ENCODE results near the gene CDC34.

CDC34 gene

GRCh38 chr19:497869-498510, 33.6 kb upstream of the CDC34 start:
- DNase-seq: no peak

GRCh38 chr19:498511-498891, 33.1 kb upstream of the CDC34 start:
- no peak for DNase-seq

DNA sequence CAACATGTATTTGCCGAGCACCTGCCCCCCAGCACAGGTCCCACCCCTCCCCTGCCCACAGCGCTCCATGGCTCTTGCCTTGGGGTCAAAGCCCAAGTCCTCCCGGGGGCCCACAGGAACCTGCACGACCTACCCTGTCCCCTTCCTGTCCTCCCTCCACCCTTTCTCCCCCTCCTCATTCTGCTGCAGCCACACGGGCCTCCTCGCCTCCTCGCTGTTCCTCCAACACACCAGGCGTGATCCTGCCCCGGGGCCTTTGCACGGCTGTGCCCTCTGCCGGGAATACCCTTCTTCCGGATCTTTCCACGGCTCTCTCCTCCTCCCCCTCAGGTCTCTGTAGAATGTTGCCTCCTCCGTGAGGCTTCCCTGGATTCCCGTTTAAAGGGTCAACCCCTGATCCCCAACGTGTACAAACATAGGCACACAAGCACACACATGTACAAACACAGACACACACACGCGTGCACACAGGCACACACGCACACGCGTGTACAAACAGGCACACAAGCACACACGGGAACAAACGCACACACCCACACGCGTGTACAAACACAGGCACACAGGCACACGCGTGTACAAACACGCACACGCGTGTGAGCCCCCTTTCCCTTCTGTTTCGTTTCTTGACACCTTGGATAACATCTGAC, 32.5 kb upstream of the CDC34 start:
- no peak for DNase-seq

DNA sequence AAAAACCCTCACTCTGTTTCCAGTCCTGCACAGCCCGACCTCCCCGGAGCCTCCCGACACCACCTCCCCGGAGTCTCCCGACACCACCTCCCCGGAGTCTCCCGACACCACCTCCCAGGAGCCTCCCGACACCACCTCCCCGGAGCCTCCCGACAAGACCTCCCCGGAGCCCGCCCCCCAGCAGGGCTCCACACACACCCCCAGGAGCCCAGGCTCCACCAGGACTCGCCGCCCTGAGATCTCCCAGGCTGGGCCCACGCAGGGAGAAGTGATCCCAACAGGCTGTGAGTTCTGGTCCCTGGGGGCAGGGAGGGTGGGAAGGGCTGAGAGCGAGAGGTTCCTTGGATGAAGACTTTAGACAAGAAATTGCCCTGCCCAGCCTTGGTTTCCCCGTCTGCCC, 29.9 kb upstream of the CDC34 start:
- no peak for DNase-seq

DNA sequence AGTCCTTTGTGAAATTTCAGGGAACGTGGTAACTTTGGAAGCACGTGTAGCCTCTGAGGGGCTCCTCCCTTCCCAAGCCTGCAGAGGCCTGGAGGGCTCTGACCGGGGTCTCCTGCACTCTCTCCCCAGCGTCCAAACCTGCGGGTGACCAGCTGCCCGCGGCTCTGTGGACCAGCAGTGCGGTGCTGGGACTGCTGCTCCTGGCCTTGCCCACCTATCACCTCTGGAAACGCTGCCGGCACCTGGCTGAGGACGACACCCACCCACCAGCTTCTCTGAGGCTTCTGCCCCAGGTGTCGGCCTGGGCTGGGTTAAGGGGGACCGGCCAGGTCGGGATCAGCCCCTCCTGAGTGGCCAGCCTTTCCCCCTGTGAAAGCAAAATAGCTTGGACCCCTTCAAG, 26.9 kb upstream of the CDC34 start:
- DNase-seq: no peak

- DNase-seq: peak; percentile 96
Measured at GRCh38 chr19:506404-507285, 24.9 kb upstream of the CDC34 start.

DNA sequence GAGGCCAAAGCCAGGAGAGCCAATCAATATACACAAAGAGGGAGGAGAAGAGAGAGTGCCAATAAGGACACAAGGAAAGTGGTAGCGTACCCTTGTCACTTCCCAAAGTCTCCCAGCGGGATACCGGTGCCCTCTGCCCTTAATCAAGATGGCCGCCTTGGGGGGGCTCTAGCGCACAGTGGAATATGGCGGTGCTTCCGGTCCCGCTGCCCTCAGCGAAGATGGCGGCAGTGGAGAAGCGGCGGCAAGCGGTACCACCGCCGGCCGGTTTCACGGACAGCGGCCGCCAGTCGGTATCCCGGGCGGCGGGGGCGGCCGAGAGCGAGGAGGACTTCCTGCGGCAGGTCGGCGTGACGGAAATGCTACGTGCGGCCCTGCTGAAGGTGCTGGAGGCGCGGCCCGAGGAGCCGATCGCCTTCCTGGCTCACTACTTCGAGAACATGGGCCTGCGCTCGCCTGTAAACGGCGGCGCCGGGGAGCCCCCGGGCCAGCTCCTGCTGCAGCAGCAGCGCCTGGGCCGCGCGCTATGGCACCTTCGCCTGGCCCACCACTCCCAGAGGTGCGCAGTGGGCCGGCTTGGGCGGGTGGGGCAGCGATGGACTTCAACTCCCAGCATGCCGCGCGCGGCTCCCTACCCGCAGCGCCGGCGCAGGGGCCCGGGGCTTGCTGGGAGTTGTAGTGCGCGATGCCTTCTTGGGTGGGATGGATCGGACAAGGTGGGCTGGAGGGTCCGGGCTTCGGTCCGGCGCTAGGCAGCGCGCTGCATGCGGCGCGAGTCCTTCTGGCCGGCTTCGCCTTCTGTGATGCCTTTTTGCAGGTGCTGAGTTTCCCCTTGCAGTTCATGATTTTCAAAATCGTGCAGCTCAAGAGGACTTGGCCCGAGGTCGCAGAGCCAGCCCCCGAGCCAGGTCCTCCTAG, 24.0 kb upstream of the CDC34 start, which contains the start of gene TPGS1:
TSS of gene TPGS1 (plus strand) at position 212 of the 918 bp plus-strand sequence. CDS start at position 222, 10 bp downstream.
- DNase-seq: peak; percentile 90

- no peak for DNase-seq
Measured at GRCh38 chr19:508204-509150, 23.1 kb upstream of the CDC34 start.

DNA sequence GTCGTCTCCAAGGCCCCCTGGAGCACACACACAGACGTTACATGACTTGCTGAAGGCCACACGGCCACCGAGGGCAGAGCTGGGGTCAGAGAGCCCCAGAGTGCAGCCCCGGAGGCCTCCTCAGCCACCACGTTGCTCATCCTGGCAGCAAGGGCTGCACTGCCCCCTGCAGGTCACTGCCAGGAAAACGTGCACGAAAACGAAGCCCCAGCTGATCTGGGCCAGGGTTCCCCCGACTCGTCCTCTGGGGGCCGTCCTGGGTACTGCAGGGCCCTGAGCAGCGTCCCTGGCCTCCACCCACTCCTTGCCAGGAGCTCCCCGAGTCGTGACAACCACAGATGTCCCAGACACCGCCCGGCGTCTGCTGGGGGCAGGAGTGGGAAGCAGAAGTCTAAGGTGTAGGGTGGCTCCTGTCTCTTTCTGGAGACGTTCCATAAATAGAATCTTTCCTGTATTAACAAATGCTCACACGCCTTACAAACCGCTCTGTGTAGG, 20.9 kb upstream of the CDC34 start:
- peak; percentile 95 for DNase-seq

GRCh38 chr19:511101-511851, 20.3 kb upstream of the CDC34 start:
- peak; percentile 75 for DNase-seq

DNA sequence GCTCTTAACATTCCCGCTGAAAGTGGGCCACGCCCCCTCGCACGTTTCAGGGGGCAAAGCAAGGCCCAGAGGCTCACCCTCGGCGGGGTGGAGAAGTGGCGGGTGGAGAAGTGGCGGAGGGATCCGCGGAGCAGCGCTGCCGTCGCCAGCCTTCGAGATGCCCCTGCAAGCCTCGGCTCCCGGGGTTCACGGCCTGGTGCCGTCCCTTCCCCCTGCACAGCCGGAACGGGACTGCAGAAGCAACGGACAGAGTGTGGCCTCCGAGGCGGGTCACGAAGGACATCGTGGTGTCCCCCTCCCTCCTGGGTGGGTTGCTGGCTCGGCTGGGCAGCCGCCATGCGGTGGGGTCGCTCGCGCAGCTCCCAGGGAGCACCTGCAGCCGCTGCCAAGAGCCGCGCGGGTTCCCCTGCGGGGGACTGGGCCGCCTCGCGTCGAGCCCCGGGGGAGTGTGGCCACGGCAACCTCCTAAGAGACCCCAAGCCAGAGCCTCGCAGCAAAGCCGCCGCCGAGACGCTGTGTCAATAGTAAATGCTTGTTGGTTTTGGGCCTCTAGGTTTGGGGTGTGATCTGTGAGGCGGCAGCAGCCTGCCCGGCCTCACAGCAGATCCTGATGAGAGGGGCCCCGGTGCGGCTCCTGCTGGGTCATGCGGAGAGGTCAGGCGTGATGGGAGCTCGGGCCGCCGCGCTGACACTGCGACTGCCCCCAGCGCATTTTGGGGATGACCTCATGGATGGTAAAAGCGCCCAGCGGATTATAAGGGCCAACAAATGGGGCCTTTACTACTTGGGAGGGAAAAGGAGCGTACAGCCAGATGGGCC, 18.8 kb upstream of the CDC34 start:
- no peak for DNase-seq

GRCh38 chr19:513368-514165, 18.0 kb upstream of the CDC34 start:
- no peak for DNase-seq

DNA sequence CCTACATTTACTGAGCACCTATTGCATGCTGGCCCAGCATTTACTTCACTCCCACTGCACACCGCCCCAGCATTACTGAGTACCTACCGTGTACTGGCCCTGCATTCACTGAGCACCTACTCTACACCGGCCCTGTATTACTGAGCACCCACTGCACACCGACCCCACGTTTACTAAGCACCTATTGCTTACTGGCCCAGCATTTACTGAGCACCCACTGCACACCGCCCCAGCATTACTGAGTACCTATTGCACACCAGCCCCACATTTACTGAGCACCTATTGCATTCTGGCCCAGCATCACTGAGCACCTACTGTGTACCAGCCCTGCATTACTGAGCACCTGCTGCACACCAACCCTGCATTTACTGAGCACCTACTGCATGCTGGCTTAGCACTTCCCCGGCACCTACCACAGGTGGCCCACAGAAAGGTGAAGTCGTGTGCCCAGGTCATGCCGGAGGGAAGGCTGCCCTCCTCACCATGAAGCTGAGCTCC, 17.3 kb upstream of the CDC34 start:
- DNase-seq: no peak

GRCh38 chr19:517721-518597, 13.6 kb upstream of the CDC34 start:
- no peak for DNase-seq

- peak; percentile 60 for DNase-seq
Measured at GRCh38 chr19:518598-519231, 12.8 kb upstream of the CDC34 start.

GRCh38 chr19:519449-519865, 12.1 kb upstream of the CDC34 start:
- DNase-seq: no peak

- DNase-seq: no peak
Measured at GRCh38 chr19:522726-523125, 8.8 kb upstream of the CDC34 start.

All from stimulated activated CD4-positive, alpha-beta T cell treated with anti-CD3 and anti-CD28 coated beads, Interleukin-4, amount 100 ng/mL, for 24 hours (primary cell).